ENCODE data around the gene TNS3. TPM values are rescaled to one million over a fixed set of nuclear protein-coding genes. Genes with fewer than 3 reads are reported as not detected.

TNS3 gene
- total and polyA plus RNA-seq, 2 donors (not counting 3 experiments of a cell fraction or from before 2014, with no cell fraction given): 10.4 to 45.1 TPM

GRCh38 chr7:47241112-47242065, 340.5 kb downstream of the TNS3 start:
- Histone ChIP-seq H3K4me2 (ENCODE audit: insufficient read depth, low read length) (no peak overlapping the region), H3K4me3 (replicated peaks in 1 of 3; ENCODE audit: insufficient read depth in 1 of 3, low read depth in 1 of 3, low read length in 3 of 3) (no peak overlapping the region), H3K9me3 (replicated peaks; ENCODE audit: control insufficient read depth, insufficient read depth, low read length) (no peaks in the 10 kb centered on the region), H3K79me2 (ENCODE audit: control insufficient read depth, insufficient read depth, low read length) (no peaks in the 10 kb centered on the region), H3K27ac (ENCODE audit: insufficient read depth, low read depth, low read length) (no peak overlapping the region), H3K4me1 (ENCODE audit: control insufficient read depth, extremely low read depth, insufficient read depth, low read length) (no peaks in the 10 kb centered on the region), H4K20me1 (replicated peaks; ENCODE audit: control insufficient read depth, extremely low read depth, insufficient read depth, low read length) (no peaks in the 10 kb centered on the region), H3K27me3 (ENCODE audit: control insufficient read depth in 2 of 2, insufficient read depth in 2 of 2, low read length in 2 of 2) (peaks cover 1 to 9% of the 10 kb centered on the region in 2 experiments), H3K9ac (replicated peaks; ENCODE audit: extremely low read depth, insufficient read depth, low read length) (no peak overlapping the region), H2AFZ (ENCODE audit: low read depth, low read length) (no peak overlapping the region), H3K36me3 (ENCODE audit: control insufficient read depth in 2 of 2, extremely low read depth in 1 of 2, insufficient read depth in 2 of 2, low read length in 2 of 2) (no peaks in the 10 kb centered on the region), H3K9me1 (replicated peaks; ENCODE audit: control insufficient read depth, extremely low read depth, insufficient read depth, low read length) (no peaks in the 10 kb centered on the region)
- dilution Hi-C loops (cut with MboI; ENCODE audit: extremely low pct_ligation_motif_present, low sequenced_read_pairs) (no loop called here), intact Hi-C loops (cut with micrococcal nuclease) (no loop called here)
- no peak for FAIRE-seq
- CTCF ChIA-PET: interaction anchor here (1.0 kb wide), 1 partner anchor 13 kb away, joined by 4 read pairs; no protein-coding TSS in a partner anchor
- POLR2A ChIA-PET: interaction anchor here (0.7 kb wide), 1 partner anchor 585 kb away, joined by 4 read pairs; no protein-coding TSS in a partner anchor
- TF ChIP-seq FOS (IDR thresholded peaks at IDR 0.05; ENCODE audit: borderline replicate concordance, insufficient read depth, low read length): peak; percentile 49
- TF ChIP-seq POLR2A (IDR thresholded peaks at IDR 0.05; ENCODE audit: low read depth, low read length): no peak
- no TSS peak for BruUV-seq (replicated peaks)
- peak; percentile 4 for DNase-seq (ENCODE audit: low read depth, low spot score)

- BruUV-seq (replicated peaks): no TSS peak
- DNase-seq (ENCODE audit: low read depth, low spot score): no peak
Observed at GRCh38 chr7:47239931-47240421, 341.9 kb downstream of the TNS3 start.

More at GRCh38 chr7:47239931-47240421, 341.9 kb downstream of the TNS3 start:
- H3K4me3 ChIP-seq (replicated peaks in 1 of 3; ENCODE audit: insufficient read depth in 1 of 3, low read depth in 1 of 3, low read length in 3 of 3): no peak overlapping the region
- dilution Hi-C loops (cut with MboI; ENCODE audit: extremely low pct_ligation_motif_present, low sequenced_read_pairs) (no loop called here), intact Hi-C loops (cut with micrococcal nuclease) (no loop called here)
- no peaks in the 10 kb centered on the region for H3K9me1 ChIP-seq (replicated peaks; ENCODE audit: control insufficient read depth, extremely low read depth, insufficient read depth, low read length)
- peaks cover 1 to 9% of the 10 kb centered on the region in 2 experiments for H3K27me3 ChIP-seq (ENCODE audit: control insufficient read depth in 2 of 2, insufficient read depth in 2 of 2, low read length in 2 of 2)
- no peak overlapping the region for H2AFZ ChIP-seq (ENCODE audit: low read depth, low read length)
- H3K9me3 ChIP-seq (replicated peaks; ENCODE audit: control insufficient read depth, insufficient read depth, low read length): no peaks in the 10 kb centered on the region
- H3K27ac ChIP-seq (ENCODE audit: insufficient read depth, low read depth, low read length): no peak overlapping the region
- no peaks in the 10 kb centered on the region for H3K79me2 ChIP-seq (ENCODE audit: control insufficient read depth, insufficient read depth, low read length)
- ChIA-PET POLR2A (no interaction called here), CTCF (no interaction called here)
- no peak overlapping the region for H3K9ac ChIP-seq (replicated peaks; ENCODE audit: extremely low read depth, insufficient read depth, low read length)
- no peak for TF ChIP-seq POLR2A (IDR thresholded peaks at IDR 0.05; ENCODE audit: low read depth, low read length)
- no peak for TF ChIP-seq MYC (IDR thresholded peaks at IDR 0.05; ENCODE audit: low read depth, low read length)
- no peak for TF ChIP-seq POLR2AphosphoS5 (IDR thresholded peaks at IDR 0.05; ENCODE audit: insufficient read depth, low read depth, low read length)
- TF ChIP-seq JUN (IDR thresholded peaks at IDR 0.05; ENCODE audit: borderline replicate concordance, insufficient read depth, insufficient read length, low read depth): no peak
- TF ChIP-seq, protein P1, sequence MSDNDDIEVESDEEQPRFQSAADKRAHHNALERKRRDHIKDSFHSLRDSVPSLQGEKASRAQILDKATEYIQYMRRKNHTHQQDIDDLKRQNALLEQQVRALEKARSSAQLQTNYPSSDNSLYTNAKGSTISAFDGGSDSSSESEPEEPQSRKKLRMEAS (IDR thresholded peaks at IDR 0.05; ENCODE audit: insufficient read depth, insufficient read length): no peak
- TF ChIP-seq GATA2 (IDR thresholded peaks at IDR 0.05; ENCODE audit: insufficient read depth, insufficient read length, low read depth, low read length): no peak
- no peak for TF ChIP-seq EZH2 (IDR thresholded peaks at IDR 0.05; ENCODE audit: borderline replicate concordance, low read depth, low read length, severe bottlenecking)
- TF ChIP-seq FOS (IDR thresholded peaks at IDR 0.05; ENCODE audit: borderline replicate concordance, insufficient read depth, low read length): no peak
- TF ChIP-seq, protein P2, sequence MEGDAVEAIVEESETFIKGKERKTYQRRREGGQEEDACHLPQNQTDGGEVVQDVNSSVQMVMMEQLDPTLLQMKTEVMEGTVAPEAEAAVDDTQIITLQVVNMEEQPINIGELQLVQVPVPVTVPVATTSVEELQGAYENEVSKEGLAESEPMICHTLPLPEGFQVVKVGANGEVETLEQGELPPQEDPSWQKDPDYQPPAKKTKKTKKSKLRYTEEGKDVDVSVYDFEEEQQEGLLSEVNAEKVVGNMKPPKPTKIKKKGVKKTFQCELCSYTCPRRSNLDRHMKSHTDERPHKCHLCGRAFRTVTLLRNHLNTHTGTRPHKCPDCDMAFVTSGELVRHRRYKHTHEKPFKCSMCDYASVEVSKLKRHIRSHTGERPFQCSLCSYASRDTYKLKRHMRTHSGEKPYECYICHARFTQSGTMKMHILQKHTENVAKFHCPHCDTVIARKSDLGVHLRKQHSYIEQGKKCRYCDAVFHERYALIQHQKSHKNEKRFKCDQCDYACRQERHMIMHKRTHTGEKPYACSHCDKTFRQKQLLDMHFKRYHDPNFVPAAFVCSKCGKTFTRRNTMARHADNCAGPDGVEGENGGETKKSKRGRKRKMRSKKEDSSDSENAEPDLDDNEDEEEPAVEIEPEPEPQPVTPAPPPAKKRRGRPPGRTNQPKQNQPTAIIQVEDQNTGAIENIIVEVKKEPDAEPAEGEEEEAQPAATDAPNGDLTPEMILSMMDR (IDR thresholded peaks at IDR 0.05; ENCODE audit: extremely low read depth in 1 of 2, insufficient read depth in 1 of 2, low read depth in 1 of 2, low read length in 2 of 2): no peak
- FAIRE-seq: no peak
- no peaks in the 10 kb centered on the region for H4K20me1 ChIP-seq (replicated peaks; ENCODE audit: control insufficient read depth, extremely low read depth, insufficient read depth, low read length)
- no peaks in the 10 kb centered on the region for H3K36me3 ChIP-seq (ENCODE audit: control insufficient read depth in 2 of 2, extremely low read depth in 1 of 2, insufficient read depth in 2 of 2, low read length in 2 of 2)
- H3K4me2 ChIP-seq (ENCODE audit: insufficient read depth, low read length): no peak overlapping the region
- no peaks in the 10 kb centered on the region for H3K4me1 ChIP-seq (ENCODE audit: control insufficient read depth, extremely low read depth, insufficient read depth, low read length)

All from endothelial cell of umbilical vein (primary cell).